Activated CD4-positive, alpha-beta T cell treated with anti-CD3 and anti-CD28 coated beads for 36 hours (primary cell): ENCODE measurements around the gene C14orf180. TPM values are rescaled to one million over a fixed set of nuclear protein-coding genes. Genes with fewer than 3 reads are reported as not detected.

Source experiments
- ATAC-seq: fragments of 200-7000 bp; cut with Tn5 transposase; one replicate; pipeline ENCODE4 v1.10.0; 2021; ENCODE audit warnings: mild to moderate bottlenecking, moderate library complexity
- CTCF ChIA-PET: fragments of 350-600 bp; sonication (Branson Sonifier 250); formaldehyde crosslinking; loops from one replicate; lab custom pipeline; 2021; ENCODE audit warnings: antibody characterized with exemption; lab: Charles Lee
- POLR2A ChIA-PET: fragments of 350-600 bp; sonication (Branson Sonifier 250); formaldehyde crosslinking; loops from one replicate; lab custom pipeline; 2021; ENCODE audit warnings: antibody characterized with exemption, inconsistent platforms; lab: Charles Lee
- DNase-seq: peaks from one replicate; pipeline ENCODE4 v3.0.0-alpha.2; 2020
- H3K27ac Mint-ChIP-seq: one replicate; pipeline ENCODE4 v1.8.0; 2021; ENCODE audit warnings: mixed read lengths
- H3K27me3 Mint-ChIP-seq: one replicate; pipeline ENCODE4 v1.8.0; 2021; ENCODE audit warnings: mixed read lengths
- H3K36me3 Mint-ChIP-seq: one replicate; pipeline ENCODE4 v1.8.0; 2021; ENCODE audit warnings: low read depth, mixed read lengths
- H3K4me1 Mint-ChIP-seq: one replicate; pipeline ENCODE4 v1.8.0; 2021; ENCODE audit warnings: mixed read lengths
- H3K4me3 Mint-ChIP-seq: one replicate; pipeline ENCODE4 v1.8.0; 2021; ENCODE audit warnings: mild to moderate bottlenecking, moderate library complexity, mixed read lengths
- H3K9me3 Mint-ChIP-seq: one replicate; pipeline ENCODE4 v1.8.0; 2021; ENCODE audit warnings: low read depth, mixed read lengths
- intact Hi-C, 2 experiments: fragments of 100-400 bp; cut with DNase I in 1 of 2; cut with micrococcal nuclease in 1 of 2; formaldehyde crosslinking; loops; one replicate each; pipeline versions ENCODE4 v1.14.2 to v1.15.1; 2022 to 2024; cut with DNase I, micrococcal nuclease
- total RNA-seq, 2 experiments: library from RNA; stranded (reverse); gene quantifications; one replicate each; pipeline ENCODE4 v1.2.3, GENCODE V29; 2021

C14orf180 gene
- total RNA-seq, 2 experiments from 2014 or later: not detected

GRCh38 chr14:104551851-104552737, 27.5 kb upstream of the C14orf180 start:
- Mint-ChIP-seq H3K4me1 (no peaks in the 10 kb centered on the region), H3K27me3 (peaks cover 11% of the 10 kb centered on the region), H3K9me3 (no peaks in the 10 kb centered on the region), H3K36me3 (no peaks in the 10 kb centered on the region), H3K27ac (no peak overlapping the region), H3K4me3 (no peak overlapping the region)
- CTCF ChIA-PET: no interaction called here
- POLR2A ChIA-PET: no interaction called here
- intact Hi-C loops: no loop called here
- DNase-seq (peak; percentile 2), ATAC-seq (no peak)

DNA sequence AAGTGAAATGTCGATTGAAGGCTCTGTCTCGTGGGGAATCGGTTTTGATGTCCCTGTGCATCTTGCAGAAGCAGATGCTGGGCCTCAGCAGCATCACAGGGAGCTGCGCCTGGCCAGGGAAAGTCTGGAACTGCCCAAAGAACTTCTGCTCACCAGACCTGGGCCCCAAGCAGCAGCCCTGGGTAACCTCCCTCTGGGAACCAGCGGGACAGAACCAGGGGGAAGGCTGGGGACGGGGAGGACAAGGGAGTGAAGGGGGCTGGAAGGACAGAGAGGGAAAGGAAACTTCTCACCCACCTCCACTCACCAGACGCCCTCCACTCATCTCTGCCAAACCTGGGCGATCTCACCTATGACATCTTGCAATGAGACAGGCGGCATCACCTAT, 26.8 kb upstream of the C14orf180 start:
- peak; percentile 1 for DNase-seq
- H3K9me3 Mint-ChIP-seq: no peaks in the 10 kb centered on the region
- H3K27ac Mint-ChIP-seq: no peak overlapping the region
- no peaks in the 10 kb centered on the region for H3K36me3 Mint-ChIP-seq
- ChIA-PET POLR2A (no interaction called here), CTCF (no interaction called here)
- no peak for ATAC-seq
- no peaks in the 10 kb centered on the region for H3K4me1 Mint-ChIP-seq
- intact Hi-C loops: no loop called here
- no peak overlapping the region for H3K4me3 Mint-ChIP-seq
- H3K27me3 Mint-ChIP-seq: peaks cover 10% of the 10 kb centered on the region

DNA sequence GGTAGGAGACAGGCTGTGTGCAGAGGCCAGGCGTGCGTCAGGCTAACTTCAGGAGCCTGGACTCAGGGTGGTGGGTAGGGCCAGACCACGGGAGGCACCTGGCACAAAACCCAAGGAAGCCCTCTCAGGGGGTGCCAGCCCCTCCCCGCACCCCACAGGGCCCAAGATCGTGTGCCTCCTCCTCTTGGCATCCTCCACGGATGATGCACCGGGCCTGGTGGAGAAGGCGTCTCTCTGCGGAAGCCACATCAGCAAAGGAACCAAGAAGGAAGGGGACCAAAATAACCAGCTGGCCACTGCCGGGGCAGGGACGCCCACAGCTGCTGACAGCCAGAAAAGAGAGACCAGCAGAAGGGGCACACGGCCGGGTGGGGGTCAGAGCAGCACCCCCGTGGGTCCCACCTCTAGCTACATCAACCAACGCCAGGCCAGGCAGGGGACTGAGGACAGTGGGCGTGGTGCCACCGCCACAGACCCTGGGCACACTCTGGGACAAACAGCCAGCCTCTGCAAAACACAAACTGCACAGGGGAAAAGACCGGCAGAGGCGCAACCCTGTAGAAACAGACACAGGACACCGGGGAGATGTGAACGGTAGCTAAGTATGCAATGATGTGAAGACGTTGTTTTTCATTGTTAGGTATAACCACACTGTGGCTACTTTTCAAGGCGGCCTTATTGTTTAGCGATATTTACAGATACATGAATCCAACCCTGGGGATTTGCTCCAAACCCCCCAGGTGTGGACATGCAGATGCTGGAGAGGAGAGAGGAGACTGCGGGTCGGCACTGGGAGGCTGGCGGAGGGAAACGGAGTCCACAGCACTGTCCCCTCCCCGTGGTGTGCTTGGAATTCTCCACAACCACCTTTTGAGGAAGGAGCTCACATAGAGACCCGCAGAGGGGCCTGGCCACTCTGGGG, 26.1 kb upstream of the C14orf180 start:
- CTCF ChIA-PET: no interaction called here
- no peak for DNase-seq
- intact Hi-C loops: no loop called here

DNA sequence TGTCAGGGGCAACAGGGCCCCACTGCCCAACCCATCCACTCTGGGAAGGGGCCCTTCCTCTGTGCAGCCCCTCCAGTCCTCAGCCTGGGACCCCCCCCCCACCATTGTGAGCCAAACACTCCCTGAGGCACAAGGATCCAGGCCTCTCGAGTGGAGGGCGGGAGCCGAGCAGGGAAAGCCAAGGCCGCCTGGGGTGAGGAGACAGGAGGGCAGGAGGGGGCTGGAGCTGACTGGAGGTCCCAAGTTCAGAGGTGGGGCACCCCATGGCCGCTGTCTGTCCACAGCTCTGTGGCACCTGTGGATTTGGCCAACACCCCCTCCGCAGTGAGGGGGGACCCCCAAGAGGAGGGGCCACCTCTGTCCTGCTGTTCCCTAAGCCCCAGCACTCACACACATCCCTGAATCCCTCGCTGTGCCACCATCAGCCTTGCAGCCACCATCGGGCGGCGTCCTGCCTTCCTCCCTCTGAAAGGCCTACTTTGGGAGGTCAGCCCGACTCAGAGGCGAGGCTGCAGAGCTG, 25.4 kb upstream of the C14orf180 start:
- Mint-ChIP-seq H3K4me1 (no peaks in the 10 kb centered on the region), H3K36me3 (no peaks in the 10 kb centered on the region), H3K4me3 (no peak overlapping the region), H3K27ac (no peak overlapping the region), H3K9me3 (no peaks in the 10 kb centered on the region), H3K27me3 (peaks cover 8% of the 10 kb centered on the region)
- intact Hi-C loops: no loop called here
- POLR2A ChIA-PET: no interaction called here
- DNase-seq (peak; percentile 2), ATAC-seq (no peak)
- CTCF ChIA-PET: no interaction called here

More for the DNA sequence above, 26.1 kb upstream of the C14orf180 start:
- Mint-ChIP-seq H3K27ac (no peak overlapping the region), H3K9me3 (no peaks in the 10 kb centered on the region), H3K27me3 (peaks cover 8% of the 10 kb centered on the region), H3K4me3 (no peak overlapping the region), H3K4me1 (no peaks in the 10 kb centered on the region), H3K36me3 (no peaks in the 10 kb centered on the region)
- no peak for ATAC-seq
- POLR2A ChIA-PET: no interaction called here

DNA sequence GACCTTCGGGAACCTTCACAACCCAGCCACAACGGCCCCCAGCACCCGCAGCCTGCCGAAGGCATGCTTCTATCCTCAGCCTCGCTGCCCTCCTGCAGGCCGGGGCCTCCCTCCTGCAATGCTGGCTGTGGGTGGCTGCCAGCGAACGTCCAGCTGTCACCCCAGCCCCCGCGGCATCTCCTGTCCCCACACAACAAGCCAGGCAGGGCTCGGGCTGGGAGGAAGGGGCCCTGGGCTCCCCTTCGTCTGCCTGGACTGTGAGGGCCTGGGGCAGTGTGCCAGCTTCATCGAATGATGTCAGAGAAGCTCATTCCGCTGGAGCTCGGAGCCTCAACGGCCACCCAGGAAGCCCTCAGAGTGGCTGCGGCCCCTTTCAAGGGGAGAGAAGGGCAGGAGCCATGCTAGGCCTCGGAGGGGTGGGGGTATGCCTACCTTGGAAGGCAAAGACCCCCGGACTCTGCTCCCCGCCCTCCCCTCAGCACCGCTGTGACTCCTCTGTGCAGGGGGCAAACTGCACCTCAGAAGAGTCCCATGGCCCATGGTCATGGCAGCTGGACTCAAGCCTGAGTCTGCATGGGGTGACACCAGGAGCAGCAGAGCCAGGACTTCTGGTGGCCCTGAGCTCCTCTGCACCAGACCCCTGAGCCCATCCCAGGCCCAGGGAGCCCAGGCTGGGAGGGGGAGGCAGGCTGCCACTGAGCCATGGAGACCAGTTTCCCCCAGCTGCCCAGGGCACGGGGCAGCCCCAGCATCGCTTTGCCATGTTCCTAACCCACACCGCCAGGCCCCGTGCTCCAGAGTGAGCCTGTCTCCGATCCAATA, 24.7 kb upstream of the C14orf180 start:
- POLR2A ChIA-PET: no interaction called here
- CTCF ChIA-PET: no interaction called here
- H3K36me3 Mint-ChIP-seq: no peaks in the 10 kb centered on the region
- no peak overlapping the region for H3K4me3 Mint-ChIP-seq
- no peaks in the 10 kb centered on the region for H3K9me3 Mint-ChIP-seq
- peak; percentile 2 for DNase-seq
- no peak for ATAC-seq
- no peaks in the 10 kb centered on the region for H3K4me1 Mint-ChIP-seq
- H3K27me3 Mint-ChIP-seq: peaks cover 6% of the 10 kb centered on the region
- no peak overlapping the region for H3K27ac Mint-ChIP-seq
- intact Hi-C loops: no loop called here

- no peak overlapping the region for H3K4me3 Mint-ChIP-seq
- POLR2A ChIA-PET: no interaction called here
Measured at GRCh38 chr14:104555430-104556255, 23.9 kb upstream of the C14orf180 start.

GRCh38 chr14:104556256-104557021, 23.1 kb upstream of the C14orf180 start:
- DNase-seq (no peak), ATAC-seq (no peak)
- H3K4me1 Mint-ChIP-seq: no peaks in the 10 kb centered on the region
- H3K27ac Mint-ChIP-seq: no peak overlapping the region
- CTCF ChIA-PET: interaction anchor here (0.5 kb wide), 1 partner anchor 333 kb away, joined by 3 read pairs; no protein-coding TSS in a partner anchor
- no peaks in the 10 kb centered on the region for H3K27me3 Mint-ChIP-seq
- intact Hi-C loops: no loop called here
- no peaks in the 10 kb centered on the region for H3K9me3 Mint-ChIP-seq
- H3K36me3 Mint-ChIP-seq: no peaks in the 10 kb centered on the region
- H3K4me3 Mint-ChIP-seq: no peak overlapping the region
- POLR2A ChIA-PET: no interaction called here

More at GRCh38 chr14:104555430-104556255, 23.9 kb upstream of the C14orf180 start:
- Mint-ChIP-seq H3K4me1 (no peaks in the 10 kb centered on the region), H3K9me3 (no peaks in the 10 kb centered on the region), H3K27me3 (peaks cover 1% of the 10 kb centered on the region), H3K27ac (no peak overlapping the region), H3K36me3 (no peaks in the 10 kb centered on the region)
- no peak for DNase-seq
- intact Hi-C loops: no loop called here
- ATAC-seq: no peak
- CTCF ChIA-PET: interaction anchor here (0.5 kb wide), 1 partner anchor 332 kb away, joined by 3 read pairs; no protein-coding TSS in a partner anchor

- H3K27ac Mint-ChIP-seq: no peak overlapping the region
- no peak overlapping the region for H3K4me3 Mint-ChIP-seq
- DNase-seq: no peak
- H3K36me3 Mint-ChIP-seq: no peaks in the 10 kb centered on the region
- ATAC-seq: no peak
- H3K27me3 Mint-ChIP-seq: no peaks in the 10 kb centered on the region
- POLR2A ChIA-PET: no interaction called here
- H3K9me3 Mint-ChIP-seq: no peaks in the 10 kb centered on the region
- CTCF ChIA-PET: no interaction called here
- no peaks in the 10 kb centered on the region for H3K4me1 Mint-ChIP-seq
- intact Hi-C loops: no loop called here
Measured at GRCh38 chr14:104557086-104557485, 22.5 kb upstream of the C14orf180 start.

- CTCF ChIA-PET: no interaction called here
- Mint-ChIP-seq H3K9me3 (no peaks in the 10 kb centered on the region), H3K4me3 (no peak overlapping the region), H3K4me1 (no peaks in the 10 kb centered on the region), H3K27me3 (no peaks in the 10 kb centered on the region), H3K27ac (no peak overlapping the region), H3K36me3 (no peaks in the 10 kb centered on the region)
- intact Hi-C loops: no loop called here
- no peak for DNase-seq
- POLR2A ChIA-PET: no interaction called here
- no peak for ATAC-seq
Measured at GRCh38 chr14:104557766-104558165, 21.8 kb upstream of the C14orf180 start.
